Measurements from ENCODE around the gene AK2.

The AK2 gene

GRCh38 chr1:33042831-33043230 lies 6.1 kb upstream of the AK2 start:
- Histone ChIP-seq H4K20me1 (ENCODE audit: control insufficient read depth, insufficient read depth, low read depth, low read length) (no peaks in the 10 kb centered on the region), H3K79me2 (ENCODE audit: control insufficient read depth, low read length) (no peaks in the 10 kb centered on the region), H3K27ac (ENCODE audit: low read depth, low read length) (no peak overlapping the region), H3K4me1 (ENCODE audit: control insufficient read depth, low read length) (peaks cover 6% of the 10 kb centered on the region), H3K27me3 (ENCODE audit: control insufficient read depth, low read length) (peaks cover 25% of the 10 kb centered on the region), H3F3A (ENCODE audit: control insufficient read depth, insufficient read depth) (no peaks in the 10 kb centered on the region), H3K36me3 (ENCODE audit: control insufficient read depth, low read length) (no peaks in the 10 kb centered on the region), H3K4me2 (ENCODE audit: low read length) (no peak overlapping the region), H3K9me2 (replicated peaks; ENCODE audit: control insufficient read depth, low read length) (no peaks in the 10 kb centered on the region), H3K9me3 (ENCODE audit: control insufficient read depth, insufficient read depth, low read length) (no peaks in the 10 kb centered on the region), H3K4me3 (ENCODE audit: low read length) (no peak overlapping the region)
- TF ChIP-seq EZH2phosphoT487 (IDR thresholded peaks at IDR 0.05; ENCODE audit: borderline replicate concordance, low read length) (no peak), CTCF (IDR thresholded peaks at IDR 0.05; ENCODE audit: low read depth, low read length, poor library complexity, severe bottlenecking) (no peak)

GRCh38 chr1:33041026-33041425 lies 4.3 kb upstream of the AK2 start:
- H3K4me1 ChIP-seq (ENCODE audit: control insufficient read depth, low read length): peaks cover 12% of the 10 kb centered on the region
- H3F3A ChIP-seq (ENCODE audit: control insufficient read depth, insufficient read depth): no peaks in the 10 kb centered on the region

GRCh38 chr1:33039840-33040239 lies 3.2 kb upstream of the AK2 start:
- H3K27me3 ChIP-seq (ENCODE audit: control insufficient read depth, low read length): peaks cover 10% of the 10 kb centered on the region; the same call in 1 of the 2 replicates
- TF ChIP-seq EZH2phosphoT487 (IDR thresholded peaks at IDR 0.05; ENCODE audit: borderline replicate concordance, low read length) (no peak), CTCF (IDR thresholded peaks at IDR 0.05; ENCODE audit: low read depth, low read length, poor library complexity, severe bottlenecking) (no peak)
- peaks cover 23% of the 10 kb centered on the region for H3K79me2 ChIP-seq (ENCODE audit: control insufficient read depth, low read length)
- no peaks in the 10 kb centered on the region for H3K9me3 ChIP-seq (ENCODE audit: control insufficient read depth, insufficient read depth, low read length)
- peaks cover 17% of the 10 kb centered on the region for H3K36me3 ChIP-seq (ENCODE audit: control insufficient read depth, low read length)
- H3F3A ChIP-seq (ENCODE audit: control insufficient read depth, insufficient read depth): no peaks in the 10 kb centered on the region
- H4K20me1 ChIP-seq (ENCODE audit: control insufficient read depth, insufficient read depth, low read depth, low read length): no peaks in the 10 kb centered on the region
- H3K4me3 ChIP-seq (ENCODE audit: low read length): no peak overlapping the region
- no peak overlapping the region for H3K4me2 ChIP-seq (ENCODE audit: low read length)
- H3K4me1 ChIP-seq (ENCODE audit: control insufficient read depth, low read length): peaks cover 20% of the 10 kb centered on the region
- H3K27ac ChIP-seq (ENCODE audit: low read depth, low read length): no peak overlapping the region
- no peaks in the 10 kb centered on the region for H3K9me2 ChIP-seq (replicated peaks; ENCODE audit: control insufficient read depth, low read length)

More at GRCh38 chr1:33041026-33041425, 4.3 kb upstream of the AK2 start:
- Histone ChIP-seq H3K79me2 (ENCODE audit: control insufficient read depth, low read length) (peaks cover 11% of the 10 kb centered on the region), H3K36me3 (ENCODE audit: control insufficient read depth, low read length) (peaks cover 5% of the 10 kb centered on the region), H3K4me3 (ENCODE audit: low read length) (no peak overlapping the region), H3K27ac (ENCODE audit: low read depth, low read length) (no peak overlapping the region), H3K27me3 (ENCODE audit: control insufficient read depth, low read length) (peaks cover 18% of the 10 kb centered on the region; the same call in 1 of the 2 replicates), H3K4me2 (ENCODE audit: low read length) (no peak overlapping the region), H3K9me2 (replicated peaks; ENCODE audit: control insufficient read depth, low read length) (no peaks in the 10 kb centered on the region), H3K9me3 (ENCODE audit: control insufficient read depth, insufficient read depth, low read length) (no peaks in the 10 kb centered on the region), H4K20me1 (ENCODE audit: control insufficient read depth, insufficient read depth, low read depth, low read length) (no peaks in the 10 kb centered on the region)
- TF ChIP-seq EZH2phosphoT487 (IDR thresholded peaks at IDR 0.05; ENCODE audit: borderline replicate concordance, low read length) (no peak), CTCF (IDR thresholded peaks at IDR 0.05; ENCODE audit: low read depth, low read length, poor library complexity, severe bottlenecking) (no peak)
